CD4-positive, alpha-beta T cell treated with Interleukin-6 for 4 hours (primary cell): ENCODE results near the gene GOLGA8M.
"Not testable (repeated sequence)": the region's sequence is repeated elsewhere in the genome, so short reads cannot be mapped to it uniquely, and the experiment has no call there.

Experiments used
- DNase-seq: peaks from one replicate; pipeline ENCODE4 v3.0.0-alpha.2; 2020; ENCODE audit warnings: mixed read lengths

GOLGA8M gene

DNA sequence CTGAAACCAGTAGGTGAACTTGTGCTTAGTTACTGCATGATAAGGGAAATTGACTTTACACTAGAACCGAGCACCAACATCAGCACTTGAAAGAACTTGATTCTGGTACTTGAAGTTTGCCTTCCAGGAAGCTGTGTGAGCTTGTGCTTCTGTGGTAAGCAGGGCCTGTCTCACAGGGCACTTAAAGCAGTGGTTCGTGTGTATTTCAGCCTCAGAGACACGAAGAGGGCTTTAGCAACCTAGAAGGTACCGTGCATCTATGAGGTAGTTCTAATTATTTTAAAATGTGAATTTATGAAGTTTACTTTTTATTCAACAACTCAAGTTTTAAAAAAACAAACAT, 56.2 kb downstream of the GOLGA8M start:
- DNase-seq: not testable (repeated sequence)

DNA sequence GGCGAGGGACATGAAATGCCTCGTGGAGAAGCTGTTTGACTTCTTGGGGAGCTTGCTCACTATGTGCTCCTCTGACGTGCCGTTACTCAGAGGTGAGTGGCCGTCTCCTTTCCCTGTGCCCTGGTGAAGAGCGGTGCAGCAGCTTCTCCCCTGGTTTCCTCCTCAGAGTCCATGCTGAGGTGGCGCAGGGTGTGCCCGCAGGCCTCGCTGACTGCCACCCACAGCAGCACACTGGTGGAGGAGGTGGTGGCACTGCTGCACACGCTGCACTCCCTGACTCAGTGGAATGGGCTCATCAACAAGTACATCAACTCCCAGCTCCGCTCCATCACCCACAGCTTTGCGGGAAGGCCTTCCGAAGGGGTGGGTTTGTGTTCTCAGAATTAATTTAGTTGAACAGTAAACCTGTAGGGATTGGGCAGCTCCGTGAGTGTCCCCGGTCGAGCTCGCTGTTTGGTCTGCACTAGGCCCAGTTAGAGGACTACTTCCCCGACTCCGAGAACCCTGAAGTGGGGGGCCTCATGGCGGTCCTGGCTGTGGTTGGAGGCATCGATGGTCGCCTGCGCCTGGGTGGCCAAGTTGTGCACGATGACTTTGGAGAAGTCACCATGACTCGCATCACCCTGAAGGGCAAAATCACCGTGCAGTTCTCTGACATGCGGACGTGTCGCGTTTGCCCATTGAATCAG, 56.7 kb downstream of the GOLGA8M start:
- DNase-seq: not testable (repeated sequence)

GRCh38 chr15:28654194-28654593, 58.0 kb downstream of the GOLGA8M start:
- not testable (repeated sequence) for DNase-seq

DNA sequence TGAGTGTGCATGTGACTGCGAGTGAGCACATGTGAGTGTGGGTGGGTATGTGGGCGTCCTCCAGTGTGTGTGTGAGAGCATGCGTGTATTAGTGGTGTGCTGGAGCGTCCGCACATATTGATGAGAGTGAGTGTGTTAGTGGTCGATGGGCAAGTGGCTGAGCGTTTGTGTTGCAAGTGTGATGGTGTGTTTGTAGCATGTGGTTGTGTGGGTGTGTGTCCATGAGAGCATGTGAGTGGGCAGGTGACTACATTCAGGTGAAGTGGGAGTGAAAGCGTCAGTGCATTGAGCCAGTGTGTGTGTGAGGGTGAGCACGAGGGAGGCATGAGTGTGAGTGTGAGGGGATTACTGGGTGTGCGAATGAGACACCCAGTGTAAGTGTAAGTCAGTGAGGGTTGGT, 59.7 kb downstream of the GOLGA8M start:
- DNase-seq: not testable (repeated sequence)
